DMS 273 (cell line): ENCODE data around the gene C1S.
"Not testable (repeated sequence)": the region's sequence is repeated elsewhere in the genome, so short reads cannot be mapped to it uniquely, and the experiment has no call there.

Source experiments
- DNase-seq: peaks from one replicate; lab custom pipeline; 2025; ENCODE audit not compliant: unreplicated experiment; lab: John Stamatoyannopoulos, UW

Gene C1S

GRCh38 chr12:7060353-7060954, at the start of gene C1S:
TSS of gene C1S (plus strand) at chr12:7060718. CDS start at chr12:7061913, 1,195 bp downstream.
- peak; percentile 44 for DNase-seq

DNA sequence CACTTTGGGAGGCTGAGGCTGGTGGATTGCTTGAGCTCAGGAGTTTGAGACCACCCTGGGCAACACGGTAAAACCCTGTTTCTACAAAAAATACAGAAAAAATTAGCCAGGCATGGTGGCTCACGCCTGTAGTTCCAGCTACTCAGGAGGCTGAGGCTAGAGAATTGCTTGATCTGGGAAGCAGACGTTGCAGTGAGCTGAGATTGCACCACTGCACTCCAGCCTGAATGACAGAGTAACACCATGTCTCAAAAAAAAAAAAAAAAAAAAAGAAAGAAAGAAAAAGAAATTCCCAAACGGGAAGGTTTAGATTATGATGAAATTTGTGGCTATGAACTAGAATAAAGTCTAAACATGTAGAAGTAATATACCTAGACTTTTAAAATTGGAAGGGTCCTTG, 49.1 kb upstream of the C1S start:
- DNase-seq = not testable (repeated sequence)

DNA sequence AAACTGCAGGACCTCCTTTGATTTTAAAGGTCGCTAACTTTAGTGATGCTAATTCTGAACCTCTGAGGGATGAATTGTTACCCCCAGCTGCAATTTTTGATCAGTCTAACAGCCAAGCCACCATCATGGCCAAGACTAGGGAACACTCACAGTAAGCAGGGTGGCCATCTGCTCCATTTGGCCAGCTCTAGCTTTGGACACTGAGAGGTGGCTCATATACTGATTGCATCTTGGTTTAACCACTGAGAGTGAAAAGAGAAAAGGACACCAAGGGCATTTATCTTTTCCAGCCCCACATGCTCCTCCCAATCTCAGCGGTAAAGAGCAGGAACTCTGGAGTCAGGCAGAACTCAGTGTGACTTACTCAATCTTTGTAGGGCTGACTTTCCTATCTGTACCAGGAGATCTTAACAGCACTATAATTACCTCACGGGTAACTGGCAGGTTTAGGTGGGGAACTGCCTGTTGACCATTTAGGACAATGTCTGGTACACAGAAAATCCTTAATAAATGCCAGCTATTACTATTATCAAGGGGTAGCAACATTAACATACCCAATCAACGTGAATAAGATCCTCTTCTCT, 48.4 kb upstream of the C1S start:
- DNase-seq = no peak

DNA sequence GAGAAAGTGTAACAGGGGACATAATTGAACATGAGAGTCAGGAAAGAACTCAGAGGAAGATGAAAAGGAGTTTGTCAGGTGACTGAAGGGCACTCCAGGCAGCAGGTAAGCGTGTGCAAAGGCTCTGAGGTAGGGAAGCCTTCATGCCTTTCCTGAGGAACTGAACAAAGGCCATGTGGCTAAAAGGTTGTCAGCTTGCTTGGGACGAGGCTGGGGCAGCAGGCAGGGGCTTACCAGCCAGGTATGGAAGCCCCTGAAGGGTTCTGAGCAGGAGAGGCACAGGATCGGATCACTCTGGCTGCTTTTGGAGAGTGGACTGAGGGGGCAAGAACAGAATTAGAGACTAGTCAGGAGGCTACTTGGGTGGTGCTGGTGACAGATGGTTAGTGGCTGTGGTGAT, 47.4 kb upstream of the C1S start:
- DNase-seq = no peak

DNA sequence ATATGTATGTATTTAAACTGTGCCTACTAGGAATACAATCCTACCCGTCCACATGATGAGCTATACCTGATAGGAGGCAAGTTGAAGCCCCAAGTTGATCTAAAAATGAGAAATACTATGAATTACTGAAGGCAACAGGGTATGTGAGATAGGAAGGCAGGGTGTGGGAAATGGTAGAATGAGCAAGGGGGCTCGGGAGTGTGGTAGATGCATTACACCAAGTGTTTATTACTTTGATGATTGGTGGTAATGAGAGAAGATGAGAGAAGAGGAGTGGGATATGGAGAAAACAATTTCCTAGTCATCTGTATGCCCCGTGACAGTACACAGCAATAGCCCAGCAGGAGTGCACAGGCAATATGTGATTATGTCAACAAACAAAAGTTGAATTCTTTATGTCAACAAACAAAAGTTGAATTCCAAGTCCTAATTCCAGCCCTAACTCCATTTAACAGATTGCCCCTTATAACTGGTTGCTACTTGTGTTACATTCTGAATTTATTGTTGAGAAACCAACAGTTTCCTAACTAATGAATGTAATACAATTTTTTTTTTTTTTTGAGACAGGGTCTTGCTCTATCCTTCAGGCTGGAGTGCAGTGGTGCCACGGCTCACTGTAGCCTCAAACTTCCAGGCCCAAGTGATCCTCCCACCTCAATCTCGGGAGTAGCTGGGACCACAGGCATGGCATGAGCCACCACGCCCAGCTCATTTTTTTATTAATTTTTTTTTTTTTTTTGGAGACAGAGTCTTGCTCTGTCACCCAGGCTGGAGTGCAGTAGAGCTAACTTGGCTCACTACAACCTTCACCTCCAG, 44.8 kb upstream of the C1S start:
- no peak for DNase-seq

DNA sequence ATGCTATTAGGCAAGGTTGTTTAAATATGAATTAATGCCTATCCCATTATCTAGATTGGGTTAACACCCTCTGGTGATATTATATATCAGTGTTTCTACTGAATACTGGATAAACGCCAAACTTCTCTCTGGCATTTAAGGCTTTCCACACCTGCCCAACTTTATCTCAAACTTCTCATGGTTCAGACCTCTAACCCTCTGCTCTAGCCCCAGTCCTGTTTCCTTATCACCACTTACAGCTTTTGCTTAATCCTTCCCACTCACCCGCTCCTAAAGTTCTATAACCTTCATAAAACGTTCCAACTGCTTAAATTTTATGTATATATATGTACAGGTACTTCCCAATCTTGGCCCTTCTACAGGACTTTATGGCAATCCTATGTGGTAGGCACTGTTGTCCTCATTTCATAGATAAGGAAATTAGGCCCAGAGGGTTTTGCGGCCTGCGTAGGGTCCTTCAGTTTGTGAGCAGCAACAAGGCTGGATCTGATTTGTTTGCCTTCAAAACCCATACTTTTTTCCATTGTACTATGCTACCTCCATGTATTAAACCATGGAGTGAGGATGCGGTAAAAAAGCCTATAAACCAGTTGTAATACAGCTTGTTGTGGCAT, 43.5 kb upstream of the C1S start:
- DNase-seq = peak; percentile 6

DNA sequence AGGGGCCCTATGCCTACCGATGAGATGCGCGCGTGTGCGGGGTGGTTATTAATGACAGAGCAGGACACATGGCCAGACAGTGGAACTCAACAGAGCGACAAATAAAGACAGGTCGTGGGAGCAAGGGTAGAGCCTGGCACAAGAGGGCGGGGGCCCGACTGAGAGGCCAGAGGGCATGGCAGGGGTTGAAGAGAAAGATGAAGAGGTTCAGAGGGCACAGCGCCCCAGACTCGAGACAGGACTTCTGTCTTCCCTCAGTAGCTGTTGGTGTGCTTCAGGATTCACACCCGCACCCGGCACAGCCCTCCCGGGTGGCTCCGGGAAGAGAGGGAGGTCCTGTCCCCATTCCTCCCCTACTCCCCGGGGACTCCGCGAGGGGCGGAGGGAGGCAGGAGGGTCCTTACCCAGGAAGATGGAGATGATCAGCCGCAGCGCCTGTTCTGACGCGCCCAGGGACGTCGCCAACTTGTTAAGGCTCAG, 42.6 kb upstream of the C1S start:
- DNase-seq = peak; percentile 79

- peak; percentile 96 for DNase-seq
Measured at GRCh38 chr12:7018350-7019042, 42.0 kb upstream of the C1S start, which contains the start of gene LPCAT3. TSS of gene LPCAT3 (minus strand) at chr12:7018476. CDS start at chr12:7018424, 52 bp downstream.

GRCh38 chr12:7019043-7019569, 41.4 kb upstream of the C1S start:
- DNase-seq = peak; percentile 36

DNA sequence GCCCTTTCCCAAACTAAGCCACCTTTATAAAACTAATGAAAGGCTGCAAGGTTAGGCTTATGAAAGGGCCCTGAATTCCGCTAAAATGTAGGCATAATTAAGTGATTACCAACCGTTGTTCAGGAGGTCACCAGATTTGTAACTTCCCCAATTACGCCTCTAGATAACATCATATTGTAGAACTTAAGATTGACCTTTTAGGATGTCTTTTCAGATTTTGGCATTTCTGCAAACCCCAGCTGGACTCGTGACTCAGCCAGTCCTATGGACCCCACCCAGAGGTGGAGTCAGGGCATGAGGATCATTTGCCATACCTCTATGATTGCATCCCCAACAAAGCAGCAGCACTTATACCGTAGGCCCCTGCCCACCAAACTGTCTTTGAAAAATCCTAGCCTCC, 38.6 kb upstream of the C1S start:
- no peak for DNase-seq

DNA sequence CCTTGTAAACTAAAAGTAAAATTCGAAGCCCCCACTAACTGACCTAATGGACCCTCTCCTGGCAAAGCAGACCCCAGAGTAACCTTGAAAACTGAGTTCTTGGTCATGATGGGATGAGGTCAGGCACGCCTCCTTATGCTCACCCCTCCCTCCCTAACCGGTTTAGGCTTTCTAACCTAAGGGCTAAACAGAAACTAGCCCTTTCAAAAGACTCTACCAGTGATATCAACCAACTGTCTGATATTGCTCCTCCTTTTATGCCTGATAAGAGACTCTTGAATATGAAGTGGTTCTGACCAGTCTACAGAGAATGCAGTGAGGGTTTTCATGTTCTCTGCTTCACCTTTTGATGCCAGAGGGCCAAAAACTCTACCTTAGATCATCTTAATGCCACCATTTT, 37.4 kb upstream of the C1S start:
- DNase-seq = no peak

GRCh38 chr12:7026854-7027253, 33.7 kb upstream of the C1S start:
- no peak for DNase-seq

- no peak for DNase-seq
Measured at GRCh38 chr12:7031306-7031705, 29.2 kb upstream of the C1S start.

DNA sequence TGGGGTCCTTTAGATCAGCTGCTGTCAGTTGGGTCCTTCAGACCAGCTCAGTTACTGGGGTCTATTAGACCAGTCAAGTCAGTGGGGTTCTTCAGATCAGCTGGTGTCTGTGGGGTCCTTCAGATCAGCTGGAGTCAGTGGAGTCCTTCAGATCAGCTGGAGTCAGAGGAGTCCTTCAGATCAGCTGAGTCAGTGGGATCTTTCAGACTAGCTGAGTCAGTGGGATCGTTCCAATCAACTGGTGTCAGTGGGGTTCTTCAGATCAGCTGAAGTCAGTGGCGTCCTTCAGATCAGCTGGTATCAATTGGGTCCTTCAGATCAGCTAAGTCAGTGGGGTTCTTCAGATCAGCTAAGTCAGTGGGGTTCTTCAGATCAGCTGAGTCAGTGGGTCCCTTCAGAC, 27.5 kb upstream of the C1S start:
- no peak for DNase-seq

- DNase-seq = no peak
Measured at GRCh38 chr12:7034464-7034863, 26.1 kb upstream of the C1S start.

DNA sequence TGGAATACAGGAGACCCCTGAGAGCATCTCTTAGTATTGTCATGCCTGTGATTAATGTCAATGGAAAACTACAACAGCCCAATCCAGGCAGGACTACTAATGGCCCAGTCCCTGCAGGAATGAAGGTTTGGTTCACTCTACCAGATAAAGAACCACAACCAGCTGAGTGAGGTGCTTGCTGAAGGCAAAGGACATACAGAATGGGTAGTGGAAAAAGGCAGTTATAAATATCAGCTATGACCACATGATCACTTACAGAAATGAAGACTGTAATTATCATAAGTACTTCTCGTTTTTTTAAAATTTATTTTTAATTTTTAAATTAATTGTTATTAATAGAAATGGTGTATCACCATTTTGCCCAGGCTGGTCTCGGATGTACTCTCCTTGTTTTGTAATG, 25.1 kb upstream of the C1S start:
- no peak for DNase-seq

GRCh38 chr12:7037411-7037810, 23.1 kb upstream of the C1S start:
- not testable (repeated sequence) for DNase-seq

- no peak for DNase-seq
Measured at GRCh38 chr12:7038591-7038990, 21.9 kb upstream of the C1S start.

- peak; percentile 37 for DNase-seq
Measured at GRCh38 chr12:7039403-7039802, 21.1 kb upstream of the C1S start.

DNA sequence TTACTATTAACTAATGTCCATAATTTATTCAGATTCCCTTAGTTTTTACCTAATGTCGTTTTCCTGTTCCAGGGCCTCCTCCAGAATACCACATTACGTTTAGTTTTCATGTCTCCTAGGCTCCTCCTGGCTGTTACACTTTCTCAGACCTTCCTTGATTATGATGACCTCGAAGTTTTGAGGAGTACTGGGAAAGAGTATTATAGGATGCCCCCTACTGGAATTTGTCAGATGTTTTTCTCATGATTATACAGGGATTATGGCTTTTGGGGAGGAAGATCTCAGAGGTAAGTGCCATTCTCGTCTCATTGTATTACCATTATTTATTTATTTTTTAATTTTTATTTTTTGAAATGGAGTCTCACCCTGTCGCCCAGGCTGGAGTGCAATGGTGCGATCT, 17.7 kb upstream of the C1S start:
- DNase-seq = peak; percentile 45

DNA sequence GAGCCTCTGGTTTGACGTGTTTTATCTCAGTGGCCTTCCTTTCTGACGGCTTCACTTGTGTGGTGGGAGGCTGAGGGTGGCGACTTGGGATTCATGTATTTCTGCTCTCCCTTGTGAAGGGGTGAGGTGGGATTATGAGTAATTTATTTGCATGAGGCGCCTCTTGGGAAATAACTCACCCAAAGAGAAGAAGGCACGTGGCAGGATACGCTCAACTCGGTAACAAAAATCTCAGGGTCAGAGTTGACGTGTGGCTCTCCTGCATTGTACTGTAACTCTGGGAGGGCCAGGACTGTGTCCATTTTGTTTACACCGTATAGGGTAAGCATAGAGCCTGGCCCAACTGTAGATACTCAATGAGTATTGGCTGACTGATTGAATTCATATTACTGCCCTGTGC, 14.6 kb upstream of the C1S start:
- no peak for DNase-seq
